ENCODE measurements around the gene UVRAG.

- no peak for TF ChIP-seq TAF1 (conservative IDR thresholded peaks at IDR 0.05)
- no peak for TF ChIP-seq CTCF (IDR thresholded peaks at IDR 0.05; ENCODE audit: low read depth, low read length, missing input control)
- no peak for TF ChIP-seq RAD21 (IDR thresholded peaks at IDR 0.05)
- TF ChIP-seq MAX (IDR thresholded peaks at IDR 0.05): no peak
- no peak for TF ChIP-seq YY1 (IDR thresholded peaks at IDR 0.05)
- no peak for TF ChIP-seq GABPA (IDR thresholded peaks at IDR 0.05 in 1 of 2, conservative IDR thresholded peaks at IDR 0.05 in 1 of 2)
- no peak for TF ChIP-seq REST (IDR thresholded peaks at IDR 0.05)
- TF ChIP-seq ATF3 (IDR thresholded peaks at IDR 0.05): no peak
- no peak for TF ChIP-seq RXRA (IDR thresholded peaks at IDR 0.05)
- TF ChIP-seq NR2F2 (IDR thresholded peaks at IDR 0.05): no peak
- no peak for TF ChIP-seq FOXA1 (IDR thresholded peaks at IDR 0.05)
- TF ChIP-seq EGR1 (IDR thresholded peaks at IDR 0.05; ENCODE audit: low read depth in 2 of 2): no peak
- no peak for TF ChIP-seq SP1 (IDR thresholded peaks at IDR 0.05)
Measured at GRCh38 chr11:75800728-75801361, 14.2 kb upstream of the UVRAG start.
